Stimulated activated CD8-positive, alpha-beta memory T cell treated with anti-CD3 and anti-CD28 coated beads, Interleukin-12 subunit alpha, Interleukin-12 subunit beta, amount 100 ng/mL, for 1 hour (primary cell): ENCODE data around the gene RPIA.
"Not testable (repeated sequence)": the region's sequence is repeated elsewhere in the genome, so short reads cannot be mapped to it uniquely, and the experiment has no call there.

Experiments used
- DNase-seq: peaks from one replicate; pipeline ENCODE4 v3.0.0-alpha.2; 2020; ENCODE audit warnings: low read depth

Gene RPIA

DNA sequence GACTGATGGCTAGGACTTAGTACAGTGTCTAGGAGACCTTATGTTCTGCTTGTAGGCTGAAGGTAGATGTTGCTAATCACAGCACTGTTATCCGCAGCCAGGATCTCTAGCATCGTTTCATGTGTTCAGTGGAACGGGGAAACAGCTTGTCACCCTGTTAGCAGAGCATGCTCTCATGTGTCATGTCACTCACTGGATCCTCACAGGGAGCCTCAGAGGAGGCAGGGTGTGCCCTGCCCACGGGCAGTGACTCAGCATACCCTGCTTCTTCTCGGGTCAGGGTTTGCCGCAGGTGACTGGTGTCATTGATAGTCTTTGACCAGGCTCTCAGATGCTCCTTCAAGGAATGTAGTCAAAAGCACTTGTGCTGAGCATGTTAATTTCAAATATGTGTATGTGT, 44.4 kb downstream of the RPIA start:
- no peak for DNase-seq

DNA sequence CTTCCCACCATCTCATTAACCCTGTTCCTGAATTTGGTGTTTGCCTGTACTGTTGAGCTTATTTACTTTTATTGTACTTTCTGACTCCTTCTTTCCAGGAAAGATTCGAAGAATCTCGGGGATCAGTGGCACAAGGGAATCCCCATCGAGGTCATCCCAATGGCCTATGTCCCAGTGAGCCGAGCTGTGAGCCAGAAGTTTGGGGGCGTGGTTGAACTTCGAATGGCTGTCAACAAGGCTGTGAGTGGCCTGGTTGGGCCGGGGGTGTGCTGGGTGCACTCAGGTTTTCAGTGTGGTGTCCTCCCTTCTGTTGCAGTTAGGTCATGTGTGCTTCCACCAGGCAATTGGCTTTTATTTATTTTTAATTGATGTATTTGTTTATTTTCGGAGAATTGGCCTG, 45.0 kb downstream of the RPIA start:
- no peak for DNase-seq

GRCh38 chr2:88737385-88737784, 45.9 kb downstream of the RPIA start:
- no peak for DNase-seq

DNA sequence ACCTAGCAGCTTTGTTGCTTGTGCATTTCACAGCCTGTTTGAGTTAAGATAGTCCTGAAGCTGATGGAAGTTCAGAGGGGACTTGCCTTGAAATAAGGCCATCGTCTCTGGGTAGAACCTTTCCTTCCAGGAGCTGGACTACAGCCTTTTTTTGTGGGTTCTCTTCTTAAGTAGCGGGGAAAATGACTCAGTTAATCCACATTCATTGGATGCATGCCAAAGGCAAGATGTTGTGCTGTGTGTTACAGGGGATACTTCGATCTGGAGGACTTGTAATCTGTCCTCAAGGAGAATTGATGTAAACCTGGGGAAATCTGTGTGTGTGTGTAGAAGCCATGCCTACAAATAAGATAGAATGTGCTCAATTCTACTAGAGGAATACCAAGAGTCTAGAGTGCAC, 46.8 kb downstream of the RPIA start:
- DNase-seq = no peak

- DNase-seq = peak; percentile 55
Observed at GRCh38 chr2:88739985-88740600, 48.6 kb downstream of the RPIA start.

DNA sequence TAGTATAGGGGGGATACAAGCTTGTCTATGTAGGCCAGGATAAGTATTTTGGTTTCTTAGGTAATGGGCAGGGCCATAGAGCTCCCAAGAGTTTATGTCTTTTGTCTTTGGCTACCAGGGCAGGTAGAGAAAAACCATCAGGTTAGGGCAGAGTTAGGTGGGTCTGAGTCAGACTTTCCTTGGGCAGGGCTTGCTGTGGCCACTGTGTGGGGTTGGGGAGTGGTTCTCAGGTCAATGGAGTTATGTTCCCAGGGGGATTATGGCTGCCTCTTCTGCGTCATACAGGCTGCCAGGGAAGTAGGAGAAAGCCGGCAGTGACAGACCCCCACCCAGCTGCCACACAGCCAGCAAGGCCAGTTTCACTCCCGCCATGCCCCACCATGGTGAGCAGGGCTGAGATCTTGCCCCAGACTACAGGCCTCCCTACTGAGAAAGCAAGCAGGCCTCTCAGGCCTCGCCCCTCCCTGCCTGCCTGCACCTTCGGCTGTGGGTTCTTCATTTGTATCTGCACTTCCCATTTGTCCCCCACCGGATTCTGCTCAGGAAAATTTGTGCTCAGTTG, 55.5 kb downstream of the RPIA start:
- DNase-seq = no peak

GRCh38 chr2:88747990-88748389, 56.5 kb downstream of the RPIA start:
- no peak for DNase-seq

GRCh38 chr2:88751768-88752167, 60.3 kb downstream of the RPIA start:
- no peak for DNase-seq

DNA sequence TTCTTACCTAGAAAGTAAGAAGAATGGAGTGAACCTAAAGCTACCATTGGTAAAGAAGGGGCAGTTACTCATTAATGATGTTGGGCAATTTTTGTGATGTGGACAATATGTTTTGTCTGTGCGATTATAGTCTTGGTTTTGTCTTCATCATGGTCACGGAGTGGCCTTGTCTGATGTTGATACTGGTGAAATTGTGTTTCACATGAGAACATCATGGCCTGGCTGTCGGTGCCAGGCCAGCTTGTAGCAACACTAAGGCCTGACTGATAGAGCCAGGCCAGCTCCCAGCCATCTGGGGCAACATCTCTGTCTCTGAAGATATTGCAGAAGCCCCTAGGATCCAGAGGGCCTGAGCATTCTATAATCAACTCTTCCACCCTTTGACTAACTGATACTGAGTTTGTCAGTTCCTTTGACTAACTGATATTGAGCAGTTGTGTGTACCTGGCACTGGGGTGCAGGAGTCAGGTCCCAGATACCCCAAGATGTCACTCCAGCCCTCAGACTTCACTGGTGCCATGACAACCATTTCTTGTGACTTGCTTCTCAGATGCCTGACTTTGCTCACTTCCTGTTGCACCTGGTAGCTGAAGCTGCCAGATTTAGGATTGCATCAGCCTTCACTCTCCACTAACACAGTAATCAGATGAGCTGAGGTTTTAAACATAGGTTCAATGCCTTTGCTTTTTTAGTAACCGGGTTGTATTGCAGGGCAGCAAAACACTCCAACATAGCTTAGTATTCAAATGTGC, 62.5 kb downstream of the RPIA start:
- no peak for DNase-seq

DNA sequence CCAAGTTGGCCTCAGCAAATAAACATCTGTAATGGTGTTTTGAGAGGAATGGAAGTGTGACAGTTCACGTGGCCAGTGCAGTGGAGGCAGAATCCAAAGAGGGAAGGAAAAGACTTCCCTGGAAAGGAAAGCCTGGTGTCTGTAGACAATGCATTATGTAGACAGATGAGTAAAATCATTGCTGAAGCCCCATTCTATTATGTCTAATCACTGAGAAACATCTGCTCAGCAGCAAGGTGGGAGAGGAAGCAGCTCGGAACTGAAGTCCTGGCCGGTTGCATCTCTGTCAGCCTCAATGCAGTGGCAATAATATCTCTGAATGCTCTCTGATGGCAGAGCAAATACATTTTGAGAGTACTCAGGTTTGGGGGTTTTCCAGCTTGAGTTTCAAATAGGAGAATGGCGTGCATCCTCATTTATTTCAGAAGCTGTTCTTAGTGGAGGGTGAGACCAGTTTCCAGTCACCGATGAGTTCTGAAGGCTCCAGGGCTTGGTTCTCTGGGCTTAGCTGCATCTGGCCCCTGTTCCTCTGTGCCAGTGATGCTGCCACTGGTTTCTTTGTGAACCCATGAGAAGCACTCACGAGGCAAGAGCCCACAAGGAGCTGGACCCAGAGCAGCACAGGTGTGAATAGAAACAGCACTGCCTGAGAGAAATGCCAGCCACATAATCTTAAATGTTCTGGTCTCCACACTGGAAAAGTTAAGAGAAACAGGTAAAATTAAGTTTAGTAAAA, 63.3 kb downstream of the RPIA start:
- DNase-seq = no peak

GRCh38 chr2:88755836-88756235, 64.4 kb downstream of the RPIA start:
- DNase-seq = no peak

DNA sequence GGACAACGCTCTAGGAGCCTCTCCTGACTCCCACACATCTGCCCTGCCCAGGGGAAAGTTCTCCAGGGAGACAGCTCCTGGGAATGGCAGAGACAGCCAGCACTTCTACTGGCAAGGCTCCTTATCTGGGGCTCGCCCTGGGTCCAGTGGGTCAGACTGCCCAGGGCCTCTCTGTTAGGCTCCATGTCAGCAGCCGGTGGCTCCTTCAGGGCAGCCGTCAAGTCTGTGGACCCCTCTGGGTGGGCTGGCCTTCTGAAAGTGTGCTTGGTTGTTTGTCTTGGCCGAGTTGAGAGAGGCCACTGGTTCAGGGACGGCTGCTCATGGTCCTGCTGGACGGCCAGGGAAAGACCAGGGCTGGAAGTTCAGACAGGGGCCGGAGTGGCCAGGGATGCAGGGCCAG, 65.6 kb downstream of the RPIA start:
- DNase-seq = no peak

GRCh38 chr2:88758702-88759101, 67.2 kb downstream of the RPIA start:
- DNase-seq = not testable (repeated sequence)

GRCh38 chr2:88760819-88761598, 69.5 kb downstream of the RPIA start:
- no peak for DNase-seq

GRCh38 chr2:88764141-88764849, 72.8 kb downstream of the RPIA start:
- no peak for DNase-seq

GRCh38 chr2:88764850-88765153, 73.3 kb downstream of the RPIA start:
- no peak for DNase-seq

DNA sequence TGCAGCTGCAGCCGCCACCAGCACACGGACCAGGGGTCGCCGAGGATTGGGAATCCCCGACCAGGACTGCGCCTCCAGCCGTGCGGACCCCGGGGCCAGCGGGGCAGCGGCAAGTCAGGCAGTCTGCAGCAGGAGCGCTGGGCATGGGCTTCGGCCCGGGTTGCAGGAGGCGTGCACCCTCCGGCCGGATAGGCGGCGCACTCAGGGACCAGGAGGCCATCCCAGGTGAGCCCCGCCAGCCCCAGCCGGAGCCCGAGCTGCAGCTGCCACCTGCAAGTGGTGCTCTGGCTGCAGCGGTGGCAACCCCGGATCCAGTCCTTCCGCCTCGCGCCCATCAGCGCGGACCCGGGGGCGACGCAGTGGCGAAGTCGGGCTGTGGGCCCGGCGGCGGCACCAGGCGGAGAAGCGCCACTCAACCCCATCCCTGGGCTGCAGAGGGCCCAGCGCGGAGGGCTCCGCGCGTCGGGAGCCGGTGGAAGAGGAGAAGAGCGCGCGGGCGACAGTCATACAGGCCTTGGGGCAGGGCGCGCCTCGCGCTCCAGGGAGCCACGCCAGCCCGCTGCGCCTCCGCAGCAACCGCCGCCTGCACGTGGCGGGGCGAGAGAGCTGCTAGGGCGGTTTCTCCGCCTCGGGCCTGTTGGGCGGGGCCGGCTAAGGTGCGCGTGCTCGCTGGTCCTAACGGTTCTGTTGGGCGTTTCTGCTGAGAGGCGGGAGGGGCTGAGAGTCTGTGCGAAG, 73.8 kb downstream of the RPIA start:
- no peak for DNase-seq

- not testable (repeated sequence) for DNase-seq
Observed at GRCh38 chr2:88765889-88766481, 74.5 kb downstream of the RPIA start.

- no peak for DNase-seq
Observed at GRCh38 chr2:88770016-88770415, 78.5 kb downstream of the RPIA start.

- not testable (repeated sequence) for DNase-seq
Observed at GRCh38 chr2:88773233-88774028, 82.0 kb downstream of the RPIA start.
